Measurements from ENCODE around the gene GAK. TPM values are rescaled to one million over a fixed set of nuclear protein-coding genes. Genes with fewer than 3 reads are reported as not detected.

GAK gene
- total RNA-seq, 4 donors from 2014 or later = 70.1 to 95.3 (median 78.1) TPM

- Histone ChIP-seq H3K9me3 (no peaks in the 10 kb centered on the region), H3K4me3 (no peak overlapping the region), H3K27ac (no peak overlapping the region), H3K4me1 (no peaks in the 10 kb centered on the region), H3K27me3 (no peaks in the 10 kb centered on the region), H3K36me3 (peaks cover 0 to 100% of the 10 kb centered on the region in 2 donors)
- no CpG with 5 or more reads among the region's 16 CpGs for WGBS, 2 donors (ENCODE audit: low coverage in 1 of 2)
- no peak for TF ChIP-seq POLR2AphosphoS5 (IDR thresholded peaks at IDR 0.05)
- no peak for TF ChIP-seq CTCF (IDR thresholded peaks at IDR 0.05)
- TF ChIP-seq EP300 (IDR thresholded peaks at IDR 0.05) = no peak
- no peak for TF ChIP-seq POLR2A (IDR thresholded peaks at IDR 0.05)
- no peak for ATAC-seq
These were observed 42.6 kb downstream of the GAK start for GRCh38 chr4:889516-889915.

GRCh38 chr4:888029-888428 lies 44.1 kb downstream of the GAK start:
- no peak overlapping the region for H3K27ac ChIP-seq
- no peak for ATAC-seq
- H3K27me3 ChIP-seq = no peaks in the 10 kb centered on the region
- no peak overlapping the region for H3K4me3 ChIP-seq
- TF ChIP-seq EP300 (IDR thresholded peaks at IDR 0.05) = no peak
- no peak for TF ChIP-seq CTCF (IDR thresholded peaks at IDR 0.05)
- no peak for TF ChIP-seq POLR2AphosphoS5 (IDR thresholded peaks at IDR 0.05)
- TF ChIP-seq POLR2A (IDR thresholded peaks at IDR 0.05) = no peak
- peaks cover 0 to 100% of the 10 kb centered on the region in 2 donors for H3K36me3 ChIP-seq
- no peaks in the 10 kb centered on the region for H3K4me1 ChIP-seq
- WGBS, 2 donors (ENCODE audit: low coverage in 1 of 2) = 57 to 75% methylated on average over 3 to 5 of the region's 23 CpGs
- H3K9me3 ChIP-seq = no peaks in the 10 kb centered on the region

GRCh38 chr4:887034-887763 lies 44.9 kb downstream of the GAK start:
- H3K4me3 ChIP-seq = no peak overlapping the region
- no peaks in the 10 kb centered on the region for H3K27me3 ChIP-seq
- whole genome bisulfite sequencing, 2 donors (ENCODE audit: low coverage in 1 of 2) = 93 to 94% methylated on average over 31 to 52 of the region's 63 CpGs
- H3K9me3 ChIP-seq = no peaks in the 10 kb centered on the region
- TF ChIP-seq POLR2A (IDR thresholded peaks at IDR 0.05) = no peak
- no peak for TF ChIP-seq POLR2AphosphoS5 (IDR thresholded peaks at IDR 0.05)
- no peak for ATAC-seq
- H3K36me3 ChIP-seq = peaks cover 0 to 100% of the 10 kb centered on the region in 2 donors
- H3K27ac ChIP-seq = no peak overlapping the region
- no peaks in the 10 kb centered on the region for H3K4me1 ChIP-seq

- no peaks in the 10 kb centered on the region for H3K27me3 ChIP-seq
- 64 to 71% methylated on average over 4 of the region's 9 CpGs for WGBS, 2 donors (ENCODE audit: low coverage in 1 of 2)
- H3K36me3 ChIP-seq = peaks cover 0 to 100% of the 10 kb centered on the region in 2 donors
- TF ChIP-seq CTCF (IDR thresholded peaks at IDR 0.05) (no peak), POLR2AphosphoS5 (IDR thresholded peaks at IDR 0.05) (no peak), POLR2A (IDR thresholded peaks at IDR 0.05) (no peak)
- no peak for ATAC-seq
- no peak overlapping the region for H3K27ac ChIP-seq
- H3K4me3 ChIP-seq = no peak overlapping the region
- H3K4me1 ChIP-seq = no peaks in the 10 kb centered on the region
- H3K9me3 ChIP-seq = no peaks in the 10 kb centered on the region
These were observed 45.9 kb downstream of the GAK start for GRCh38 chr4:886244-886643.

- no peak overlapping the region for H3K4me3 ChIP-seq
- TF ChIP-seq CTCF (IDR thresholded peaks at IDR 0.05) (no peak), POLR2A (IDR thresholded peaks at IDR 0.05) (no peak), POLR2AphosphoS5 (IDR thresholded peaks at IDR 0.05) (no peak), EP300 (IDR thresholded peaks at IDR 0.05) (no peak)
- peaks cover 0 to 100% of the 10 kb centered on the region in 2 donors for H3K36me3 ChIP-seq
- H3K9me3 ChIP-seq = no peaks in the 10 kb centered on the region
- no peak for ATAC-seq
- WGBS, 2 donors (ENCODE audit: low coverage in 1 of 2) = 85 to 100% methylated on average over 1 to 4 of the region's 10 CpGs
- no peaks in the 10 kb centered on the region for H3K27me3 ChIP-seq
- no peak overlapping the region for H3K27ac ChIP-seq
- H3K4me1 ChIP-seq = no peaks in the 10 kb centered on the region
These were observed 46.8 kb downstream of the GAK start for GRCh38 chr4:885353-885752.

Measured in gastroesophageal sphincter (tissue), 4 donors.